WTC11 (cell line): ENCODE data around the gene ZNF57. TPM values are rescaled to one million over a fixed set of nuclear protein-coding genes. Genes with fewer than 3 reads are reported as not detected.
A peak's percentile ranks its signal among the peaks of the same experiment; 100 is the strongest.
"Not testable (repeated sequence)": the region's sequence is repeated elsewhere in the genome, so short reads cannot be mapped to it uniquely, and the experiment has no call there.

ENCODE experiments used
- ATAC-seq: fragments of 200-7000 bp; cut with Tn5 transposase; 2 replicates; pipeline ENCODE4 v1.10.0; 2021; ENCODE audit warnings: mild to moderate bottlenecking, moderate library complexity
- CTCF ChIA-PET: fragments of 300-600 bp; sonication (Branson Sonifier 250); formaldehyde crosslinking; loops from one replicate; lab custom pipeline; 2021; ENCODE audit warnings: antibody characterized with exemption; lab: Charles Lee
- POLR2A ChIA-PET: fragments of 350-600 bp; sonication (Branson Sonifier 250); formaldehyde crosslinking; loops from one replicate; lab custom pipeline; 2021; ENCODE audit warnings: antibody characterized with exemption; lab: Charles Lee
- DNase-seq: peaks from one replicate; pipeline ENCODE4 v3.0.0; 2021; ENCODE audit warnings: low spot score
- H3K27ac Mint-ChIP-seq: 2 replicates; pipeline ENCODE4 v1.8.0; 2021; ENCODE audit warnings: mixed read lengths
- H3K27me3 Mint-ChIP-seq: 2 replicates; pipeline ENCODE4 v1.8.0; 2021; ENCODE audit warnings: low read depth, mild to moderate bottlenecking, moderate library complexity, mixed read lengths
- H3K36me3 Mint-ChIP-seq: 2 replicates; pipeline ENCODE4 v1.8.0; 2021; ENCODE audit warnings: mixed read lengths
- H3K4me1 Mint-ChIP-seq: 2 replicates; pipeline ENCODE4 v1.8.0; 2022; ENCODE audit warnings: mixed read lengths
- H3K4me3 Mint-ChIP-seq: 2 replicates; pipeline ENCODE4 v1.8.0; 2021; ENCODE audit warnings: mild to moderate bottlenecking, moderate library complexity, mixed read lengths
- H3K9me3 Mint-ChIP-seq: 2 replicates; pipeline ENCODE4 v1.8.0; 2021; ENCODE audit warnings: mixed read lengths
- KAT7 ChIP-seq: sonication (generic); formaldehyde crosslinking; IDR thresholded peaks from 2 replicates; pipeline ENCODE4 v1.8.1; 2023; ENCODE audit warnings: missing genetic modification reagents, mild to moderate bottlenecking, borderline replicate concordance
- NR3C1 ChIP-seq: sonication (generic); formaldehyde crosslinking; conservative IDR thresholded peaks from 2 replicates; pipeline ENCODE4 v1.8.1; 2023; ENCODE audit warnings: low read depth, mild to moderate bottlenecking, missing genetic modification reagents
- PRRX2 ChIP-seq: fragments of 250-450 bp; sonication (Bioruptor Pico); IDR thresholded peaks from 2 replicates; pipeline ENCODE4 v1.8.0; 2021; ENCODE audit warnings: mild to moderate bottlenecking
- RELA ChIP-seq: sonication (generic); formaldehyde crosslinking; IDR thresholded peaks from 2 replicates; pipeline ENCODE4 v1.8.1; 2022; ENCODE audit warnings: missing genetic modification reagents, mild to moderate bottlenecking, borderline replicate concordance
- SMAD4 ChIP-seq: sonication (generic); formaldehyde crosslinking; IDR thresholded peaks from 2 replicates; pipeline ENCODE4 v1.8.0; 2022; ENCODE audit warnings: mild to moderate bottlenecking, missing genetic modification reagents
- TEAD1 ChIP-seq: sonication (generic); formaldehyde crosslinking; IDR thresholded peaks from 2 replicates; pipeline ENCODE4 v1.8.0; 2022; ENCODE audit warnings: mild to moderate bottlenecking, missing genetic modification reagents
- ZNF138 ChIP-seq: sonication (generic); formaldehyde crosslinking; conservative IDR thresholded peaks from 2 replicates; pipeline ENCODE4 v1.8.1; 2022; ENCODE audit warnings: mild to moderate bottlenecking, moderate library complexity, missing genetic modification reagents
- ZNF671 ChIP-seq: fragments of 250-450 bp; sonication (Bioruptor Pico); IDR thresholded peaks from 2 replicates; pipeline ENCODE4 v1.8.0; 2021; ENCODE audit warnings: mild to moderate bottlenecking
- total RNA-seq: library from RNA; stranded (reverse); gene quantifications from 3 replicates; pipeline ENCODE4 v1.2.3, GENCODE V29; 2021
- TF ChIP-seq, protein P1 (sequence below): sonication (generic); formaldehyde crosslinking; IDR thresholded peaks from 2 replicates; pipeline ENCODE4 v1.8.0; 2022; ENCODE audit warnings: missing genetic modification reagents
- TF ChIP-seq, protein P2 (sequence below): sonication (generic); formaldehyde crosslinking; conservative IDR thresholded peaks from 2 replicates; pipeline ENCODE4 v1.8.1; 2022; ENCODE audit warnings: mild to moderate bottlenecking, missing genetic modification reagents
- TF ChIP-seq, protein P3 (sequence below): sonication (generic); formaldehyde crosslinking; IDR thresholded peaks from 2 replicates; pipeline ENCODE4 v1.8.1; 2022; ENCODE audit warnings: low read depth, mild to moderate bottlenecking, moderate library complexity, missing genetic modification reagents, borderline replicate concordance
- TF ChIP-seq, protein P4 (sequence below): sonication (generic); formaldehyde crosslinking; IDR thresholded peaks from 2 replicates; pipeline ENCODE4 v1.8.0; 2022; ENCODE audit warnings: mild to moderate bottlenecking, missing genetic modification reagents
- TF ChIP-seq, protein P5 (sequence below): fragments of 250-450 bp; sonication (Bioruptor Pico); IDR thresholded peaks from 2 replicates; pipeline ENCODE4 v1.9.0; 2021; ENCODE audit warnings: mild to moderate bottlenecking
- TF ChIP-seq, protein P6 (sequence below): sonication (generic); formaldehyde crosslinking; IDR thresholded peaks from 2 replicates; pipeline ENCODE4 v1.8.0; 2023; ENCODE audit warnings: missing genetic modification reagents, mild to moderate bottlenecking, borderline replicate concordance

Gene ZNF57
- total RNA-seq, 1 experiment from 2014 or later = 8.9 TPM

DNA sequence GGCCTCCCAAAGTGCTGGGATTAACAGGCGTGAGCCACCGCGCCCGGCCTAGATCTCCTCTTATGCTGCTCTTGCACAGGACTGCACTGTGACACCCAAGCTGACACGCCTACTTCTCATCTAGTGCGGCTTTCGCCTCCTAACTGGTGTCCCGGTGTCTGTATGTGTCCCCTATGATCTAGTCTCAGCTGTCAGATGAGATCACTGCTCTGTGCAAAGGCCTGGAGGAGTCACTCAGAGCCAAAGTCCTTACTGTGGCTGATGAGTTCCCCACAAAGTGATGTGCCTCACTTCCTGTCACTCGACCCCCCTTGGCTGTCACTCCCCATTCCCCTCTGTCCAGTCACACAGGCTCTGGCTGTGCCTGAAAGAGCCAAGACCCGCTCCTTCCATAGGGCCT lies 31.1 kb upstream of the ZNF57 start (continued):
- TF ChIP-seq, protein P1, sequence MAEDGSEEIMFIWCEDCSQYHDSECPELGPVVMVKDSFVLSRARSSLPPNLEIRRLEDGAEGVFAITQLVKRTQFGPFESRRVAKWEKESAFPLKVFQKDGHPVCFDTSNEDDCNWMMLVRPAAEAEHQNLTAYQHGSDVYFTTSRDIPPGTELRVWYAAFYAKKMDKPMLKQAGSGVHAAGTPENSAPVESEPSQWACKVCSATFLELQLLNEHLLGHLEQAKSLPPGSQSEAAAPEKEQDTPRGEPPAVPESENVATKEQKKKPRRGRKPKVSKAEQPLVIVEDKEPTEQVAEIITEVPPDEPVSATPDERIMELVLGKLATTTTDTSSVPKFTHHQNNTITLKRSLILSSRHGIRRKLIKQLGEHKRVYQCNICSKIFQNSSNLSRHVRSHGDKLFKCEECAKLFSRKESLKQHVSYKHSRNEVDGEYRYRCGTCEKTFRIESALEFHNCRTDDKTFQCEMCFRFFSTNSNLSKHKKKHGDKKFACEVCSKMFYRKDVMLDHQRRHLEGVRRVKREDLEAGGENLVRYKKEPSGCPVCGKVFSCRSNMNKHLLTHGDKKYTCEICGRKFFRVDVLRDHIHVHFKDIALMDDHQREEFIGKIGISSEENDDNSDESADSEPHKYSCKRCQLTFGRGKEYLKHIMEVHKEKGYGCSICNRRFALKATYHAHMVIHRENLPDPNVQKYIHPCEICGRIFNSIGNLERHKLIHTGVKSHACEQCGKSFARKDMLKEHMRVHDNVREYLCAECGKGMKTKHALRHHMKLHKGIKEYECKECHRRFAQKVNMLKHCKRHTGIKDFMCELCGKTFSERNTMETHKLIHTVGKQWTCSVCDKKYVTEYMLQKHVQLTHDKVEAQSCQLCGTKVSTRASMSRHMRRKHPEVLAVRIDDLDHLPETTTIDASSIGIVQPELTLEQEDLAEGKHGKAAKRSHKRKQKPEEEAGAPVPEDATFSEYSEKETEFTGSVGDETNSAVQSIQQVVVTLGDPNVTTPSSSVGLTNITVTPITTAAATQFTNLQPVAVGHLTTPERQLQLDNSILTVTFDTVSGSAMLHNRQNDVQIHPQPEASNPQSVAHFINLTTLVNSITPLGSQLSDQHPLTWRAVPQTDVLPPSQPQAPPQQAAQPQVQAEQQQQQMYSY = no peak
- TF ChIP-seq, all 79 proteins: peak for 0

DNA sequence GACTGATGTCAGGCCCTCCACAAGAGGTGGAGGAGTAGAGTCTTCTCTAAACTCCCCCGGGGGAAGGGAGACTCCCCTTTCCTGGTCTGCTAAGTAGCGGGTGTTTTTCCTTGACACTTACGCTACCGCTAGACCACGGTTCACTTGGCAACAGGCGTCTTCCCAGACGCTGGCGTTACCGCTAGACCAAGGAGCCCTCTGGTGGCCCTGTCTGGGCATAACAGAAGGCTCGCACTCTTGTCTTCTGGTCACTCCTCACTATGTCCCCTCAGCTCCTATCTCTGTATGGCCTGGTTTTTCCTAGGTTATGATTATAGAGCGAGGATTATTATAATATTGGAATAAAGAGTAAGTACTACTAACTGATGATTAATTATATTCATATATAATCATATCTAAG lies 28.6 kb upstream of the ZNF57 start:
- H3K27ac Mint-ChIP-seq, H3K4me3 Mint-ChIP-seq, POLR2A ChIA-PET, ATAC-seq, H3K4me1 Mint-ChIP-seq: not testable (repeated sequence)
- Mint-ChIP-seq H3K36me3 (peaks cover 35% of the 10 kb centered on the region), H3K27me3 (peaks cover 12% of the 10 kb centered on the region), H3K9me3 (peaks cover 47% of the 10 kb centered on the region)
- CTCF ChIA-PET = interaction anchor here (0.8 to 1.2 kb wide), 5 partner anchors 13 to 235 kb away, joined by 3 to 9 read pairs (median 3); partner anchors contain the start of gene ZNF555
- peak; percentile 21 for DNase-seq

DNA sequence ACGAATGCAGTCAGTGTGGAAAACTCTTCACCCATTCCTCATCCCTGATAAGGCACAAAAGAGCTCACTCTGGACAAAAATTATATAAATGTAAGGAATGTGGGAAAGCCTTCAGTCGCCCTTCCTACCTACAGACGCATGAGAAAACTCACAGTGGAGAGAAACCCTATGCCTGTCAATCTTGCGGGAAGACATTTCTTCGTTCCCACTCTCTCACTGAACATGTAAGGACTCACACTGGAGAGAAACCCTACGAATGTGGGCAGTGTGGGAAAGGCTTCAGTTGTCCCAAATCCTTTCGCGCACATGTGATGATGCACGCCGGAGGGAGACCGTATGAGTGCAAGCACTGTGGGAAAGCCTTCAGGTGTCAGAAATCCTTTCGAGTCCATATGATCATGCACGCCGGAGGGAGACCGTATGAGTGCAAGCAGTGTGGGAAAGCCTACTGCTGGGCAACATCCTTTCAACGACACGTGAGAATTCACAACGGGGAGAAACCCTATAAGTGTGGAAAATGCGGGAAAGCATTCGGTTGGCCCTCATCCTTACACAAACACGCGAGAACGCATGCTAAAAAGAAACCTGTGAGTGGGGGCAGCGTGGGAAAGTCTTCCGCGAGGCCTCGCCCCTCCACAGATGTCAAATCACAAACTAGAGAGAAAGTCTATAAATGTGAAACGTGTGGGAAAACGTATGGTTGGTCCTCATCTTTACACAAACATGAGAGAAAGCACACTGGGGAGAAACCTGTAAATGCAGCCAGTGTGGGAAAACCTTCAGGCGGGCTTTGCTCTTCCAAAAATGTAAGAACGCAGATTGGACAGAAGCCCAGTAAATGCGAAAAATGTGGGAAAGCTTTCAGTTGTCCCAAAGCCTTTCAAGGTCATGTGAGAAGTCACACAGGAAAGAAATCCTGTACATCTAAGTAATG lies 23.1 kb upstream of the ZNF57 start:
- POLR2A ChIA-PET = no interaction called here
- H3K9me3 Mint-ChIP-seq = peaks cover 38% of the 10 kb centered on the region
- ATAC-seq (no peak), DNase-seq (no peak)
- H3K4me1 Mint-ChIP-seq = no peaks in the 10 kb centered on the region
- no peak overlapping the region for H3K4me3 Mint-ChIP-seq
- CTCF ChIA-PET = no interaction called here
- H3K27ac Mint-ChIP-seq = no peak overlapping the region
- TF ChIP-seq, protein P2, sequence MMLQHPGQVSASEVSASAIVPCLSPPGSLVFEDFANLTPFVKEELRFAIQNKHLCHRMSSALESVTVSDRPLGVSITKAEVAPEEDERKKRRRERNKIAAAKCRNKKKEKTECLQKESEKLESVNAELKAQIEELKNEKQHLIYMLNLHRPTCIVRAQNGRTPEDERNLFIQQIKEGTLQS (CRISPR knock-in tag) = no peak
- TF ChIP-seq, protein P3, sequence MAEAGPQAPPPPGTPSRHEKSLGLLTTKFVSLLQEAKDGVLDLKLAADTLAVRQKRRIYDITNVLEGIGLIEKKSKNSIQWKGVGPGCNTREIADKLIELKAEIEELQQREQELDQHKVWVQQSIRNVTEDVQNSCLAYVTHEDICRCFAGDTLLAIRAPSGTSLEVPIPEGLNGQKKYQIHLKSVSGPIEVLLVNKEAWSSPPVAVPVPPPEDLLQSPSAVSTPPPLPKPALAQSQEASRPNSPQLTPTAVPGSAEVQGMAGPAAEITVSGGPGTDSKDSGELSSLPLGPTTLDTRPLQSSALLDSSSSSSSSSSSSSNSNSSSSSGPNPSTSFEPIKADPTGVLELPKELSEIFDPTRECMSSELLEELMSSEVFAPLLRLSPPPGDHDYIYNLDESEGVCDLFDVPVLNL (CRISPR knock-in tag) = no peak
- TF ChIP-seq PRRX2 (CRISPR knock-in tag) = no peak
- TF ChIP-seq, protein P4, sequence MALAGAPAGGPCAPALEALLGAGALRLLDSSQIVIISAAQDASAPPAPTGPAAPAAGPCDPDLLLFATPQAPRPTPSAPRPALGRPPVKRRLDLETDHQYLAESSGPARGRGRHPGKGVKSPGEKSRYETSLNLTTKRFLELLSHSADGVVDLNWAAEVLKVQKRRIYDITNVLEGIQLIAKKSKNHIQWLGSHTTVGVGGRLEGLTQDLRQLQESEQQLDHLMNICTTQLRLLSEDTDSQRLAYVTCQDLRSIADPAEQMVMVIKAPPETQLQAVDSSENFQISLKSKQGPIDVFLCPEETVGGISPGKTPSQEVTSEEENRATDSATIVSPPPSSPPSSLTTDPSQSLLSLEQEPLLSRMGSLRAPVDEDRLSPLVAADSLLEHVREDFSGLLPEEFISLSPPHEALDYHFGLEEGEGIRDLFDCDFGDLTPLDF (CRISPR knock-in tag) = no peak
- no peak for TF ChIP-seq ZNF138 (CRISPR knock-in tag)
- TF ChIP-seq NR3C1 (CRISPR knock-in tag) = no peak
- TF ChIP-seq KAT7 (CRISPR knock-in tag) = no peak
- no peak for TF ChIP-seq SMAD4 (CRISPR knock-in tag)
- TF ChIP-seq, protein P5, sequence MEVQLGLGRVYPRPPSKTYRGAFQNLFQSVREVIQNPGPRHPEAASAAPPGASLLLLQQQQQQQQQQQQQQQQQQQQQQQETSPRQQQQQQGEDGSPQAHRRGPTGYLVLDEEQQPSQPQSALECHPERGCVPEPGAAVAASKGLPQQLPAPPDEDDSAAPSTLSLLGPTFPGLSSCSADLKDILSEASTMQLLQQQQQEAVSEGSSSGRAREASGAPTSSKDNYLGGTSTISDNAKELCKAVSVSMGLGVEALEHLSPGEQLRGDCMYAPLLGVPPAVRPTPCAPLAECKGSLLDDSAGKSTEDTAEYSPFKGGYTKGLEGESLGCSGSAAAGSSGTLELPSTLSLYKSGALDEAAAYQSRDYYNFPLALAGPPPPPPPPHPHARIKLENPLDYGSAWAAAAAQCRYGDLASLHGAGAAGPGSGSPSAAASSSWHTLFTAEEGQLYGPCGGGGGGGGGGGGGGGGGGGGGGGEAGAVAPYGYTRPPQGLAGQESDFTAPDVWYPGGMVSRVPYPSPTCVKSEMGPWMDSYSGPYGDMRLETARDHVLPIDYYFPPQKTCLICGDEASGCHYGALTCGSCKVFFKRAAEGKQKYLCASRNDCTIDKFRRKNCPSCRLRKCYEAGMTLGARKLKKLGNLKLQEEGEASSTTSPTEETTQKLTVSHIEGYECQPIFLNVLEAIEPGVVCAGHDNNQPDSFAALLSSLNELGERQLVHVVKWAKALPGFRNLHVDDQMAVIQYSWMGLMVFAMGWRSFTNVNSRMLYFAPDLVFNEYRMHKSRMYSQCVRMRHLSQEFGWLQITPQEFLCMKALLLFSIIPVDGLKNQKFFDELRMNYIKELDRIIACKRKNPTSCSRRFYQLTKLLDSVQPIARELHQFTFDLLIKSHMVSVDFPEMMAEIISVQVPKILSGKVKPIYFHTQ (CRISPR knock-in tag) = no peak
- no peak for TF ChIP-seq RELA
- TF ChIP-seq, protein P6, sequence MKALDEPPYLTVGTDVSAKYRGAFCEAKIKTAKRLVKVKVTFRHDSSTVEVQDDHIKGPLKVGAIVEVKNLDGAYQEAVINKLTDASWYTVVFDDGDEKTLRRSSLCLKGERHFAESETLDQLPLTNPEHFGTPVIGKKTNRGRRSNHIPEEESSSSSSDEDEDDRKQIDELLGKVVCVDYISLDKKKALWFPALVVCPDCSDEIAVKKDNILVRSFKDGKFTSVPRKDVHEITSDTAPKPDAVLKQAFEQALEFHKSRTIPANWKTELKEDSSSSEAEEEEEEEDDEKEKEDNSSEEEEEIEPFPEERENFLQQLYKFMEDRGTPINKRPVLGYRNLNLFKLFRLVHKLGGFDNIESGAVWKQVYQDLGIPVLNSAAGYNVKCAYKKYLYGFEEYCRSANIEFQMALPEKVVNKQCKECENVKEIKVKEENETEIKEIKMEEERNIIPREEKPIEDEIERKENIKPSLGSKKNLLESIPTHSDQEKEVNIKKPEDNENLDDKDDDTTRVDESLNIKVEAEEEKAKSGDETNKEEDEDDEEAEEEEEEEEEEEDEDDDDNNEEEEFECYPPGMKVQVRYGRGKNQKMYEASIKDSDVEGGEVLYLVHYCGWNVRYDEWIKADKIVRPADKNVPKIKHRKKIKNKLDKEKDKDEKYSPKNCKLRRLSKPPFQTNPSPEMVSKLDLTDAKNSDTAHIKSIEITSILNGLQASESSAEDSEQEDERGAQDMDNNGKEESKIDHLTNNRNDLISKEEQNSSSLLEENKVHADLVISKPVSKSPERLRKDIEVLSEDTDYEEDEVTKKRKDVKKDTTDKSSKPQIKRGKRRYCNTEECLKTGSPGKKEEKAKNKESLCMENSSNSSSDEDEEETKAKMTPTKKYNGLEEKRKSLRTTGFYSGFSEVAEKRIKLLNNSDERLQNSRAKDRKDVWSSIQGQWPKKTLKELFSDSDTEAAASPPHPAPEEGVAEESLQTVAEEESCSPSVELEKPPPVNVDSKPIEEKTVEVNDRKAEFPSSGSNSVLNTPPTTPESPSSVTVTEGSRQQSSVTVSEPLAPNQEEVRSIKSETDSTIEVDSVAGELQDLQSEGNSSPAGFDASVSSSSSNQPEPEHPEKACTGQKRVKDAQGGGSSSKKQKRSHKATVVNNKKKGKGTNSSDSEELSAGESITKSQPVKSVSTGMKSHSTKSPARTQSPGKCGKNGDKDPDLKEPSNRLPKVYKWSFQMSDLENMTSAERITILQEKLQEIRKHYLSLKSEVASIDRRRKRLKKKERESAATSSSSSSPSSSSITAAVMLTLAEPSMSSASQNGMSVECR (CRISPR knock-in tag) = no peak
- no peak for TF ChIP-seq TEAD1 (CRISPR knock-in tag)
- no peak for TF ChIP-seq ZNF671
- peaks cover 14% of the 10 kb centered on the region for H3K27me3 Mint-ChIP-seq
- H3K36me3 Mint-ChIP-seq = peaks cover 27% of the 10 kb centered on the region
